NCI-H128 (cell line): ENCODE results near the gene GATA2.

ENCODE experiments used
- DNase-seq: peaks from one replicate; lab custom pipeline; 2025; ENCODE audit not compliant: unreplicated experiment; lab: John Stamatoyannopoulos, UW

Gene GATA2

GRCh38 chr3:128434524-128434923 lies 58.5 kb downstream of the GATA2 start:
- no peak for DNase-seq

- no peak for DNase-seq
Measured at GRCh38 chr3:128433837-128434165, 59.2 kb downstream of the GATA2 start.

- DNase-seq, result peak; percentile 12
Measured at GRCh38 chr3:128432971-128433836, 59.8 kb downstream of the GATA2 start.

- no peak for DNase-seq
Measured at GRCh38 chr3:128432301-128432970, 60.6 kb downstream of the GATA2 start.

GRCh38 chr3:128431803-128432300 lies 61.1 kb downstream of the GATA2 start:
- DNase-seq, result no peak

GRCh38 chr3:128430731-128431130 lies 62.3 kb downstream of the GATA2 start:
- no peak for DNase-seq

- no peak for DNase-seq
Measured at GRCh38 chr3:128430301-128430700, 62.7 kb downstream of the GATA2 start.

- DNase-seq, result no peak
Measured at GRCh38 chr3:128429751-128430150, 63.2 kb downstream of the GATA2 start.
